HL-60 (cell line): Measurements from ENCODE around the gene PCDHAC2.

Source experiments
- DNase-seq, 2 experiments: peaks; one replicate each; pipeline ENCODE4 v3.0.0-alpha.2; 2010 to 2020; ENCODE audit warnings: low read depth in 1 of 2, low spot score in 1 of 2
- H3K27ac ChIP-seq: fragments of 250-450 bp; sonication (Bioruptor Pico); replicated peaks from 2 replicates; pipeline ENCODE4 v1.5.1; 2020; ENCODE audit warnings: mild to moderate bottlenecking, moderate library complexity
- H3K27me3 ChIP-seq: fragments of 250-450 bp; sonication (Bioruptor Pico); 2 replicates; pipeline ENCODE4 v1.5.1; 2021; ENCODE audit warnings: mild to moderate bottlenecking, moderate library complexity; ENCODE audit not compliant: insufficient read depth, poor library complexity, severe bottlenecking
- H3K4me3 ChIP-seq: replicated peaks from 2 replicates; pipeline ENCODE4 v1.5.1; 2011; ENCODE audit warnings: mild to moderate bottlenecking, control low read depth, low read length; ENCODE audit not compliant: insufficient read depth
- CTCF ChIP-seq: IDR thresholded peaks from one replicate; pipeline ENCODE4 v1.5.1; 2011; ENCODE audit warnings: low read length, control low read depth, inconsistent platforms; ENCODE audit not compliant: insufficient read depth
- GABPA ChIP-seq: IDR thresholded peaks from 2 replicates; pipeline ENCODE4 v1.6.1; 2012; ENCODE audit warnings: low read depth
- POLR2AphosphoS5 ChIP-seq: IDR thresholded peaks from 2 replicates; pipeline ENCODE4 v1.6.1; 2012; ENCODE audit warnings: low read depth
- REST ChIP-seq: IDR thresholded peaks from 2 replicates; pipeline ENCODE4 v1.6.1; 2012; ENCODE audit warnings: low read depth; ENCODE audit not compliant: insufficient replicate concordance
- SPI1 ChIP-seq: IDR thresholded peaks from 2 replicates; pipeline ENCODE4 v1.6.1; 2012; ENCODE audit warnings: low read depth, mild to moderate bottlenecking, borderline replicate concordance

The PCDHAC2 gene

GRCh38 chr5:140965905-140966292, 377 bp upstream of the PCDHAC2 start:
- no peak overlapping the region for H3K4me3 ChIP-seq
- DNase-seq, result no peak

GRCh38 chr5:140967226-140967893, 1.1 kb downstream of the PCDHAC2 start:
- DNase-seq, result no peak
- TF ChIP-seq SPI1 (no peak), GABPA (no peak), CTCF (no peak), REST (no peak), POLR2AphosphoS5 (no peak)
- Histone ChIP-seq H3K27ac (no peak overlapping the region), H3K27me3 (peaks cover 35% of the 10 kb centered on the region), H3K4me3 (no peak overlapping the region)

More at GRCh38 chr5:140965905-140966292, 377 bp upstream of the PCDHAC2 start:
- Histone ChIP-seq H3K27me3 (peaks cover 37% of the 10 kb centered on the region), H3K27ac (no peak overlapping the region)
- TF ChIP-seq REST (no peak), GABPA (no peak), CTCF (no peak), SPI1 (no peak), POLR2AphosphoS5 (no peak)

GRCh38 chr5:140969880-140970279, 3.6 kb downstream of the PCDHAC2 start:
- no peak overlapping the region for H3K4me3 ChIP-seq
- no peak for DNase-seq
- H3K27me3 ChIP-seq, result peaks cover 26% of the 10 kb centered on the region
- no peak for TF ChIP-seq CTCF
- no peak for TF ChIP-seq SPI1
- no peak for TF ChIP-seq REST
- TF ChIP-seq POLR2AphosphoS5, result no peak
- no peak for TF ChIP-seq GABPA
- no peak overlapping the region for H3K27ac ChIP-seq
